GM12865 (cell line): ENCODE data around the gene IP6K3.
A peak's percentile ranks its signal among the peaks of the same experiment; 100 is the strongest.

Experiments used
- DNase-seq: peaks from one replicate; pipeline ENCODE4 v3.0.0; 2010; ENCODE audit warnings: low read depth
- H3K4me3 ChIP-seq: 2 replicates; pipeline ENCODE4 v1.5.1; 2011; ENCODE audit warnings: mild to moderate bottlenecking, low read depth, low read length, control low read depth
- CTCF ChIP-seq: IDR thresholded peaks from 2 replicates; pipeline ENCODE4 v1.5.1; 2011; ENCODE audit warnings: low read length, control low read depth, low read depth, inconsistent platforms; ENCODE audit not compliant: insufficient read depth; ENCODE audit errors: missing control alignments

Gene IP6K3

GRCh38 chr6:33676416-33677142 lies 70.1 kb downstream of the IP6K3 start:
- no peak for DNase-seq
- TF ChIP-seq CTCF: no peak
- H3K4me3 ChIP-seq: no peak overlapping the region

- no peak for TF ChIP-seq CTCF
- no peak for DNase-seq
- H3K4me3 ChIP-seq: no peak overlapping the region
Measured at GRCh38 chr6:33675968-33676367, 70.7 kb downstream of the IP6K3 start.

- no peak for DNase-seq
- H3K4me3 ChIP-seq: no peak overlapping the region
- TF ChIP-seq CTCF: no peak
Measured at GRCh38 chr6:33673851-33674250, 72.9 kb downstream of the IP6K3 start.

- DNase-seq: peak; percentile 55
- TF ChIP-seq CTCF: peak; percentile 46
- H3K4me3 ChIP-seq: no peak overlapping the region
Measured at GRCh38 chr6:33672808-33673207, 73.9 kb downstream of the IP6K3 start.

GRCh38 chr6:33671744-33672072 lies 75.0 kb downstream of the IP6K3 start:
- no peak for DNase-seq
- H3K4me3 ChIP-seq: no peak overlapping the region
- TF ChIP-seq CTCF: no peak
